NCI-H82 treated with DMSO at 0.1 percent for 48 hours (cell line): ENCODE measurements around the gene STEAP4.

Source experiments
- DNase-seq: peaks from one replicate; lab custom pipeline; 2025; ENCODE audit not compliant: unreplicated experiment; lab: John Stamatoyannopoulos, UW

The STEAP4 gene

GRCh38 chr7:88306590-88307048 lies at the start of gene STEAP4:
STEAP4 (minus strand) TSS chr7:88306894; CDS start chr7:88284269, 22,625 bp downstream.
- DNase-seq = no peak

GRCh38 chr7:88355011-88355410 lies 48.3 kb upstream of the STEAP4 start:
- no peak for DNase-seq

GRCh38 chr7:88350118-88350517 lies 43.4 kb upstream of the STEAP4 start:
- no peak for DNase-seq

GRCh38 chr7:88347517-88347916 lies 40.8 kb upstream of the STEAP4 start:
- no peak for DNase-seq

GRCh38 chr7:88347090-88347489 lies 40.4 kb upstream of the STEAP4 start:
- no peak for DNase-seq

GRCh38 chr7:88346357-88346756 lies 39.7 kb upstream of the STEAP4 start:
- DNase-seq = no peak

- peak; percentile 60 for DNase-seq
Observed at GRCh38 chr7:88344956-88345832, 38.5 kb upstream of the STEAP4 start.

- no peak for DNase-seq
Observed at GRCh38 chr7:88344271-88344670, 37.6 kb upstream of the STEAP4 start.

GRCh38 chr7:88339195-88339922 lies 32.7 kb upstream of the STEAP4 start:
- no peak for DNase-seq

GRCh38 chr7:88338503-88338902 lies 31.8 kb upstream of the STEAP4 start:
- DNase-seq = no peak

- DNase-seq = no peak
Observed at GRCh38 chr7:88337572-88337971, 30.9 kb upstream of the STEAP4 start.

- no peak for DNase-seq
Observed at GRCh38 chr7:88331322-88331721, 24.6 kb upstream of the STEAP4 start.

GRCh38 chr7:88329532-88330463 lies 23.1 kb upstream of the STEAP4 start:
- DNase-seq = no peak

- DNase-seq = no peak
Observed at GRCh38 chr7:88328787-88329186, 22.1 kb upstream of the STEAP4 start.

GRCh38 chr7:88324699-88325098 lies 18.0 kb upstream of the STEAP4 start:
- no peak for DNase-seq

GRCh38 chr7:88322151-88322550 lies 15.5 kb upstream of the STEAP4 start:
- no peak for DNase-seq

GRCh38 chr7:88321694-88322093 lies 15.0 kb upstream of the STEAP4 start:
- DNase-seq = no peak

GRCh38 chr7:88318196-88318595 lies 11.5 kb upstream of the STEAP4 start:
- no peak for DNase-seq

- no peak for DNase-seq
Observed at GRCh38 chr7:88317422-88317821, 10.7 kb upstream of the STEAP4 start.

GRCh38 chr7:88316456-88316855 lies 9.8 kb upstream of the STEAP4 start:
- no peak for DNase-seq

- DNase-seq = no peak
Observed at GRCh38 chr7:88315522-88315921, 8.8 kb upstream of the STEAP4 start.
